NCI-H2081 (cell line): Measurements from ENCODE around the gene CDK6.

ENCODE experiments used
- DNase-seq, 2 experiments: peaks; one replicate each; lab custom pipeline; 2025; lab: John Stamatoyannopoulos, UW

The CDK6 gene

GRCh38 chr7:92826258-92826938, 10.0 kb downstream of the CDK6 start:
- no peak for DNase-seq

GRCh38 chr7:92824901-92825480, 11.4 kb downstream of the CDK6 start:
- DNase-seq = no peak

- DNase-seq = no peak
These were observed 11.9 kb downstream of the CDK6 start for GRCh38 chr7:92824450-92824849.

- DNase-seq = no peak
These were observed 13.3 kb downstream of the CDK6 start for GRCh38 chr7:92823042-92823441.

GRCh38 chr7:92820191-92820590, 16.2 kb downstream of the CDK6 start:
- no peak for DNase-seq

GRCh38 chr7:92817398-92817797, 19.0 kb downstream of the CDK6 start:
- no peak for DNase-seq

GRCh38 chr7:92815412-92815811, 21.0 kb downstream of the CDK6 start:
- no peak for DNase-seq

GRCh38 chr7:92813390-92814024, 22.9 kb downstream of the CDK6 start:
- DNase-seq = peak in 1 of 2 experiments; percentile 18

- no peak for DNase-seq
These were observed 25.2 kb downstream of the CDK6 start for GRCh38 chr7:92811158-92811557.

- DNase-seq = peak in 1 of 2 experiments; percentile 55
These were observed 26.4 kb downstream of the CDK6 start for GRCh38 chr7:92809760-92810573.

- DNase-seq = no peak
These were observed 27.0 kb downstream of the CDK6 start for GRCh38 chr7:92809397-92809759.

- no peak for DNase-seq
These were observed 27.7 kb downstream of the CDK6 start for GRCh38 chr7:92808635-92809034.

GRCh38 chr7:92808006-92808405, 28.4 kb downstream of the CDK6 start:
- DNase-seq = no peak

GRCh38 chr7:92806496-92806895, 29.9 kb downstream of the CDK6 start:
- DNase-seq = no peak

GRCh38 chr7:92802406-92802805, 34.0 kb downstream of the CDK6 start:
- DNase-seq = no peak

GRCh38 chr7:92799446-92800211, 36.7 kb downstream of the CDK6 start:
- DNase-seq = no peak

GRCh38 chr7:92798517-92799249, 37.7 kb downstream of the CDK6 start:
- no peak for DNase-seq

GRCh38 chr7:92797693-92798092, 38.7 kb downstream of the CDK6 start:
- DNase-seq = no peak

GRCh38 chr7:92797284-92797683, 39.1 kb downstream of the CDK6 start:
- no peak for DNase-seq

GRCh38 chr7:92794831-92795230, 41.5 kb downstream of the CDK6 start:
- DNase-seq = no peak

GRCh38 chr7:92794391-92794790, 42.0 kb downstream of the CDK6 start:
- DNase-seq = no peak
